ENCODE results near the gene KRTAP10-1. TPM values are rescaled to one million over a fixed set of nuclear protein-coding genes. Genes with fewer than 3 reads are reported as not detected.
A peak's percentile ranks its signal among the peaks of the same experiment; 100 is the strongest.

Gene KRTAP10-1
- total RNA-seq, 1 donor from 2014 or later = not detected

DNA sequence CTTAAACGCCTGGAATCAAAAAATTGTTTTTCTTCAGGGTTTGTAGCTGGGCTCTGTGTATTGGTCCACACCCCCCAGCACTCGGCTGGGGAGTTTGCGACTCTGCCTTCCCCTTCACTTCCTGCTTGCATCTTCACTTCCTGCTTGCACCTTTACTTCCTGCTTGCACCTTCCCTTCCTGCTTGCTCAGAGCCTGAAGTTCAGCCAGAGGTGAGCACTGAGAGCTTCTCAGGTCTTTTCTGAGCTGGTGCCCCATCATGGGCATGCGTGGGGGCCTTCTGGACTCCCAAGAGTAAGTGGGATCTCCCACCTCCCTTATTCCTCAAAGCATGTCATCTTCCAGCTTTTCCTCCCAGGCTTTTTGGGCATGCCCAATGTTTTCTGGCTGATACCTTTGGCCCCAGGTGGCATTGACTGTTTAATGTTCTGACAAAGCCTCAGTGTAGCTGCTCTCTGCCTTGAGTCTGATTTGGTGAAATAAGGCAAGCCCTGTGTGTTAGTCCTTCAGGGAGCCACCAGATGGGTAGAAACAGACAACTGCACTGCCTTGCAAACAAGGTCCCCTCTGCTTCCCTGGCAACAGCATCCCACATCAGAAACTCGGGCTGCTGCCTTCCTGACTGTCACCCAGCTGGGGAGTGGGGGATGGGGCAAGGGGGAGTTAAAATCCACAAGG lies 7.8 kb upstream of the KRTAP10-1 start:
- Histone ChIP-seq H3K27me3 (peaks cover 13% of the 10 kb centered on the region), H3K36me3 (no peaks in the 10 kb centered on the region), H3K9me3 (no peaks in the 10 kb centered on the region), H3K27ac (no peak overlapping the region), H3K4me3 (no peak overlapping the region), H3K4me1 (no peaks in the 10 kb centered on the region)
- peak; percentile 32 for DNase-seq
- ATAC-seq = peak; percentile 24
- intact Hi-C loops (cut with DNase I) = no loop called here
- TF ChIP-seq, protein P1, sequence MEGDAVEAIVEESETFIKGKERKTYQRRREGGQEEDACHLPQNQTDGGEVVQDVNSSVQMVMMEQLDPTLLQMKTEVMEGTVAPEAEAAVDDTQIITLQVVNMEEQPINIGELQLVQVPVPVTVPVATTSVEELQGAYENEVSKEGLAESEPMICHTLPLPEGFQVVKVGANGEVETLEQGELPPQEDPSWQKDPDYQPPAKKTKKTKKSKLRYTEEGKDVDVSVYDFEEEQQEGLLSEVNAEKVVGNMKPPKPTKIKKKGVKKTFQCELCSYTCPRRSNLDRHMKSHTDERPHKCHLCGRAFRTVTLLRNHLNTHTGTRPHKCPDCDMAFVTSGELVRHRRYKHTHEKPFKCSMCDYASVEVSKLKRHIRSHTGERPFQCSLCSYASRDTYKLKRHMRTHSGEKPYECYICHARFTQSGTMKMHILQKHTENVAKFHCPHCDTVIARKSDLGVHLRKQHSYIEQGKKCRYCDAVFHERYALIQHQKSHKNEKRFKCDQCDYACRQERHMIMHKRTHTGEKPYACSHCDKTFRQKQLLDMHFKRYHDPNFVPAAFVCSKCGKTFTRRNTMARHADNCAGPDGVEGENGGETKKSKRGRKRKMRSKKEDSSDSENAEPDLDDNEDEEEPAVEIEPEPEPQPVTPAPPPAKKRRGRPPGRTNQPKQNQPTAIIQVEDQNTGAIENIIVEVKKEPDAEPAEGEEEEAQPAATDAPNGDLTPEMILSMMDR (IDR thresholded peaks at IDR 0.05) = no peak

DNA sequence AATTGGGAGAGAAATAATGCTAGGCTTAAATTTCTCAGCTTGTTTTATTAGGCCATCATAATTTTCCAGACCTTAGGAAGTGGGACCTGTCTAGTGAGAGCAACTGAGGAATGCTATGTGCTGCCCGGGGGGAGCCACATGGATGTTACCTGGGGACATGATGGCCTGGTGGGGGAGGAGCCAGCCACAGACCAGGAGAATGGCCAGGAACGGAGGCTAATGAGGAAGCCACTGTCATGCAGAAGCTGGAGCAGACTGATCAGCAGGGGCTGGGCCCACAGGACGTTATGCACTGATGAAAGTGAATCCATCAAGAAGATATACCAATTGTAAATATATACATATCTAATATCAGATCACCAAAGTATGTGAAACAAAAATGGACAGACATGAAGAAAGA lies 4.6 kb upstream of the KRTAP10-1 start:
- H3K27me3 ChIP-seq = peaks cover 16% of the 10 kb centered on the region
- no peaks in the 10 kb centered on the region for H3K36me3 ChIP-seq
- no peak overlapping the region for H3K27ac ChIP-seq
- no peak overlapping the region for H3K4me3 ChIP-seq
- intact Hi-C loops (cut with DNase I) = no loop called here
- TF ChIP-seq, protein P1 (IDR thresholded peaks at IDR 0.05) = no peak
- ATAC-seq (no peak), DNase-seq (no peak)
- H3K9me3 ChIP-seq = no peaks in the 10 kb centered on the region
- no peaks in the 10 kb centered on the region for H3K4me1 ChIP-seq

DNA sequence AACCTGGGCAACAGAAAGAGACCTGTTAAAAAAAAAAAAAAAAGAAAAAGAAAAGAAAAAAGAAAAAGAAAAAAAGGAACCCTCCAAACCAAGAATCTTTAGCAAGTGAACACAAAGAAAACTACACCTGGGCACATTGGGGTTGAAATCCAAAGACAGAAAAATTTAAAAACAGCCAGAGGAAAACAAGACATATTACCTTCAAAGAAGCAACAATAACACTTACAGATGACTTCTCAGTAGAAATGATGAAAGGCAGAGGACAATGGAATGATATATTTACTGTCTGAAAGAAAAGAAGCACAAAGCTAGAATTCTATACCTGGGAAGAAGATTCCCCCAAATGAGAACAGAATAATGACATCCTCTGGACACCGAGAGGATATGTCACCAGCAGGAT lies 2.7 kb upstream of the KRTAP10-1 start:
- Histone ChIP-seq H3K27ac (no peak overlapping the region), H3K4me3 (no peak overlapping the region), H3K36me3 (no peaks in the 10 kb centered on the region), H3K9me3 (no peaks in the 10 kb centered on the region), H3K27me3 (peaks cover 7% of the 10 kb centered on the region), H3K4me1 (no peaks in the 10 kb centered on the region)
- intact Hi-C loops (cut with DNase I) = no loop called here
- DNase-seq (no peak), ATAC-seq (no peak)
- TF ChIP-seq, protein P1 (IDR thresholded peaks at IDR 0.05) = no peak

DNA sequence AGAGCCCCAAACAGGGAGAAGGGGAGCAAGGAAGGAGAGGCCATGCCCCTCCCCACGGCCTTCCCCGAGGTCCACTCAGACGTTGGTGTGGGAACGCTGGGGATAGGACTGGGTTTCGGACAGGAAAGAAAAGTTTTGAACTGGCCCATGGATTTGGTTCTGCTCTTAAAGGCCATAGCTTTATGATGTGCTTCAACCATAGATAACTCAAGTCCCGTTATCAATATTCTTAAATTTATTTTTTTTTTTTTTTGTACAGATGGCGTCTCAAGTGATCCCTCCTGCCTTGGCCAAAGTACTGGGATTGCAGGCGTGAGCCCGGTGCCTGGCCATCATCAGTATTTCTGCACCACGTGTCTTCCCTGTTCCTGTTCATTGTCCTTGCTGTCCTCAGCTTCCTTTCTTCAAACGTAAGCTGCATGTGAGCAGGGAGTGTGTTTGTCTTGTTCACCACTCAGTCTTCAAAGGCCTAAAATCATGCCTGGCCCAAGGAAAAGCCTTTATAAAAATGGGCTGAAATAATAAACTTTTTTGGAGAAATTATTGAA lies 820 bp upstream of the KRTAP10-1 start:
- H3K4me3 ChIP-seq = no peak overlapping the region
- TF ChIP-seq, protein P1 (IDR thresholded peaks at IDR 0.05) = no peak
- intact Hi-C loops (cut with DNase I) = no loop called here

DNA sequence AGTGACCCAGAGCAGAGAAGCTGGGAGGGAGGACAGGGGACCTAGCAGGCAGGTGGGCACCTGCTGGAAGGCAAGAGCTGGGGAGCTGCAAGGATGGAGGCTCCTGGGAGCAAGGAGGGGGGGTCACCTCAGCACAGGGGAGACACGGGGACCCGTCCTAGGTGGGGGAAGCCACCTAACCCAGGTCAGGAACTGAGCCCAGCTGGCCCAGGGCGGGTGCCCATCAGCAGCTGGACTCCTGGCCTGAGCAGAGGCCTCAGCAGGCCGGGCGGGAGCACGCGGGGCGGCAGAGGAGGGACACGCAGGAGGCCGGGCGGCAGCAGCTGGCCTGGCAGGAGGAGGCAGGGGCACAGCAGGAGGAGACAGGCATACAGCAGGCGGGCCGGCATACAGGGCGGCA lies 949 bp downstream of the KRTAP10-1 start:
- peaks cover 4% of the 10 kb centered on the region for H3K27me3 ChIP-seq
- DNase-seq = peak; percentile 45
- no peak overlapping the region for H3K4me3 ChIP-seq
- no peaks in the 10 kb centered on the region for H3K36me3 ChIP-seq
- TF ChIP-seq, protein P1 (IDR thresholded peaks at IDR 0.05) = no peak
- H3K9me3 ChIP-seq = no peaks in the 10 kb centered on the region
- H3K4me1 ChIP-seq = no peaks in the 10 kb centered on the region
- intact Hi-C loops (cut with DNase I) = no loop called here
- H3K27ac ChIP-seq = no peak overlapping the region
- peak; percentile 36 for ATAC-seq

More for the DNA sequence above, 820 bp upstream of the KRTAP10-1 start:
- Histone ChIP-seq H3K27ac (no peak overlapping the region), H3K36me3 (no peaks in the 10 kb centered on the region), H3K9me3 (no peaks in the 10 kb centered on the region), H3K27me3 (peaks cover 4% of the 10 kb centered on the region), H3K4me1 (no peaks in the 10 kb centered on the region)
- no peak for ATAC-seq
- DNase-seq = no peak
